ENCODE data around the gene GNA14.

- no peak for TF ChIP-seq TAF1 (IDR thresholded peaks at IDR 0.05; ENCODE audit: low read depth)
- TF ChIP-seq, protein P1, sequence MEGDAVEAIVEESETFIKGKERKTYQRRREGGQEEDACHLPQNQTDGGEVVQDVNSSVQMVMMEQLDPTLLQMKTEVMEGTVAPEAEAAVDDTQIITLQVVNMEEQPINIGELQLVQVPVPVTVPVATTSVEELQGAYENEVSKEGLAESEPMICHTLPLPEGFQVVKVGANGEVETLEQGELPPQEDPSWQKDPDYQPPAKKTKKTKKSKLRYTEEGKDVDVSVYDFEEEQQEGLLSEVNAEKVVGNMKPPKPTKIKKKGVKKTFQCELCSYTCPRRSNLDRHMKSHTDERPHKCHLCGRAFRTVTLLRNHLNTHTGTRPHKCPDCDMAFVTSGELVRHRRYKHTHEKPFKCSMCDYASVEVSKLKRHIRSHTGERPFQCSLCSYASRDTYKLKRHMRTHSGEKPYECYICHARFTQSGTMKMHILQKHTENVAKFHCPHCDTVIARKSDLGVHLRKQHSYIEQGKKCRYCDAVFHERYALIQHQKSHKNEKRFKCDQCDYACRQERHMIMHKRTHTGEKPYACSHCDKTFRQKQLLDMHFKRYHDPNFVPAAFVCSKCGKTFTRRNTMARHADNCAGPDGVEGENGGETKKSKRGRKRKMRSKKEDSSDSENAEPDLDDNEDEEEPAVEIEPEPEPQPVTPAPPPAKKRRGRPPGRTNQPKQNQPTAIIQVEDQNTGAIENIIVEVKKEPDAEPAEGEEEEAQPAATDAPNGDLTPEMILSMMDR (IDR thresholded peaks at IDR 0.05; ENCODE audit: poor library complexity, severe bottlenecking) = no peak
- no peak for TF ChIP-seq EP300 (conservative IDR thresholded peaks at IDR 0.05; ENCODE audit: poor library complexity, severe bottlenecking)
- no peak for TF ChIP-seq EZH2 (IDR thresholded peaks at IDR 0.05; ENCODE audit: borderline replicate concordance, insufficient read depth, low read length, poor library complexity, severe bottlenecking)
- no peak for TF ChIP-seq POLR2AphosphoS5 (IDR thresholded peaks at IDR 0.05)
- no peak for TF ChIP-seq MXI1 (conservative IDR thresholded peaks at IDR 0.05; ENCODE audit: poor library complexity, severe bottlenecking)
- TF ChIP-seq SMC3 (conservative IDR thresholded peaks at IDR 0.05; ENCODE audit: poor library complexity) = no peak
Measured at GRCh38 chr9:77508396-77508795, 139.7 kb downstream of the GNA14 start.
